ENCODE data around the gene CSNK2A1. TPM values are rescaled to one million over a fixed set of nuclear protein-coding genes. Genes with fewer than 3 reads are reported as not detected.

Gene CSNK2A1
- total RNA-seq, 4 donors from 2014 or later, result 67.5 to 86.3 (median 78.9) TPM

DNA sequence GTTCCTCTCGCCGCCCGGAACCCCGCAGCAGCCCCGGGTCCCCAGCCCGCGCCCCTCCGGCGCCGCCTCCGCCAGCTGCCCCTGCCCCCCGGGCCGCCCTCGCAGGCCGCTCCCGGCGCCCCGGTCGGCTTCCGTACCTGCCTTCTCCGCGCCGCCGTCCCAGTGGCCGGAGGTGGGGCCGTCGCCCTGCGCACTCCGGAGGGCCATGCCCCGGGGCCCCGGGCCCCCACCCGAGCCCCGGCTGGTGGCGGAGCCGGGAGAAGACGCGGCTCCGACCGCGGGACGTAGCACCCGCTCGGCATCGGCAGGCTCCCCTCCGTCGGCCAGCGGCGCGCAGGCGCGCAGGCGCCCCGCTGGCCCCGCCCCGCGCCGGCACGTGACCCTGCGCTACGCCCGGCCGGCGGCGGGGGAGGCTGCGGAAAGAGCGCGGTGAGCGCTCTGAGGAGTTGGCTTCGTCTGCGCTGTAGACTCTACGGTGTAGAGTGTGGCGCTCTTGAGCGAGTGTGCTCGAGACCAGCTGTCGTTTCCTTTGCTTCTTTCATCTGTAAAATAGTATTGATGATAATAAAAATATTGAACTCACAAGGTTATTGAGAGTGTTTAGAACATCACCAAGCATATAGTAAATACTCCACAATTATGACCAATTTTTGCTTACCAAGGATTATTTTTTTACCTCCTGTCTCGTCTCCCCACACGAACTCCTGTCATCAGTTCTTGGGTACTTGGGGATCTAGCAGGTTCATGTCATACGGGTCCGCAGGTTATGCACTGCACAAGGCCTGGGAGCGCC is 81.2 kb downstream of the CSNK2A1 start, which contains the start of gene TBC1D20:
Gene TBC1D20, minus strand, starts transcription at position 335 of the 793 bp plus-strand sequence. Its CDS starts 128 bp downstream, at position 207.
- intact Hi-C loops (cut with DNase I), result no loop called here

DNA sequence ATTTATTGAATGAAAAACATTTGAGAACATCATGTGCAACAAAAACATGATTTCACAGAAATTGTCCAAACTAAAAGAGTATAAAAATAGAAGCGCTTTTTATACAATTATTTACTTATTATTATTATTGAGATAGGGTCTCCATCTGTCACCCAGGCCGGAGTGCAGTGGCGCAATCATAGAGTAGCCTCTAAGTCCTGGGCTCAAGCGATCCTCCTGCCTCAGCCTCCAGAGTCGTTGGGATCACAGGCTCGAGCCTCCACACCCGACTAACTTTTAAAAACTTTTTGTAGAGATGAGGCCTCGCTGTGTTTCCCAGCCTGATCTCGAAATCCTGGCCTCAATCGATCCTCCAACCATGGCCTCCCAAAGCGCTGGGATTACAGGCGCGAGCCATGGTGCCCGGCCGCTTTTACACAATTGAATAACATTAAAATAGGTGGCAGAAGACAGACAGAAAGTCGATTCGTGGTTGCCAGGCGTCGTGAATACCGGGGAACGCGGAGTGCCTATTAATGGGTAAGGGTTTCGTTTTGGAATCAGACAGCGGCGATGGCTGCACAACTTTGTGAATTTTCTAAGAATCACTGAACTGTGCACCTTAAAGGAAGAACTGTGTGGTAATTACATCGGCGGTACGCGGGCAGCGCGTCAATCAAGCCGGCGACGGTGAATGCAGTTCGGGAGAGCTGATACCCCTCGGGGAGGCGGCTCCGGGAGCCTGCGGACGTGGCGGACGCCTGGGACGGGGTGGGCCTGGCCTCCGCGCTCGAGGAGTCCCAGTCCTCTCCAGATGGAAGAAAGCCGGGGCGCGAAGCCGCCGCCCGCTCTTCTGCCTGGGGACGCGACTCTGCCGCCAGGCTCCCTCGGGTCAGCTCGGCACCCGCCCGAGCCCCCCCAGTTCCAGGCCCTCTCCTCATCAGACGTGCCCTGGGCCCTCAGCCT is 82.1 kb downstream of the CSNK2A1 start:
- intact Hi-C loops (cut with DNase I), result no loop called here
- no peak for TF ChIP-seq POLR2A (IDR thresholded peaks at IDR 0.05)
- TF ChIP-seq, protein P1, sequence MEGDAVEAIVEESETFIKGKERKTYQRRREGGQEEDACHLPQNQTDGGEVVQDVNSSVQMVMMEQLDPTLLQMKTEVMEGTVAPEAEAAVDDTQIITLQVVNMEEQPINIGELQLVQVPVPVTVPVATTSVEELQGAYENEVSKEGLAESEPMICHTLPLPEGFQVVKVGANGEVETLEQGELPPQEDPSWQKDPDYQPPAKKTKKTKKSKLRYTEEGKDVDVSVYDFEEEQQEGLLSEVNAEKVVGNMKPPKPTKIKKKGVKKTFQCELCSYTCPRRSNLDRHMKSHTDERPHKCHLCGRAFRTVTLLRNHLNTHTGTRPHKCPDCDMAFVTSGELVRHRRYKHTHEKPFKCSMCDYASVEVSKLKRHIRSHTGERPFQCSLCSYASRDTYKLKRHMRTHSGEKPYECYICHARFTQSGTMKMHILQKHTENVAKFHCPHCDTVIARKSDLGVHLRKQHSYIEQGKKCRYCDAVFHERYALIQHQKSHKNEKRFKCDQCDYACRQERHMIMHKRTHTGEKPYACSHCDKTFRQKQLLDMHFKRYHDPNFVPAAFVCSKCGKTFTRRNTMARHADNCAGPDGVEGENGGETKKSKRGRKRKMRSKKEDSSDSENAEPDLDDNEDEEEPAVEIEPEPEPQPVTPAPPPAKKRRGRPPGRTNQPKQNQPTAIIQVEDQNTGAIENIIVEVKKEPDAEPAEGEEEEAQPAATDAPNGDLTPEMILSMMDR (IDR thresholded peaks at IDR 0.05), result no peak
- Histone ChIP-seq H3K4me3 (peak overlapping the region; percentile 77 to 98 (median 89)), H3K9me3 (no peaks in the 10 kb centered on the region), H3K36me3 (no peaks in the 10 kb centered on the region), H3K4me1 (peaks cover 10 to 50% (median 29%) of the 10 kb centered on the region in 3 donors), H3K27me3 (no peaks in the 10 kb centered on the region), H3K27ac (peak overlapping the region; percentile 93 to 99 (median 96))
- WGBS, 2 donors, result 13 to 20% methylated on average over 21 to 36 of the region's 60 CpGs
- no peak for DNase-seq

More for the DNA sequence above, 81.2 kb downstream of the CSNK2A1 start, which contains the start of gene TBC1D20:
- H3K27ac ChIP-seq, result peak within 1 kb of the TSS; percentile 93 to 99 (median 96)
- no peaks in the 10 kb centered on the region for H3K36me3 ChIP-seq
- TF ChIP-seq, protein P1 (IDR thresholded peaks at IDR 0.05), result peak in 2 of 6 experiments; percentile 5 to 9
- TF ChIP-seq POLR2A (IDR thresholded peaks at IDR 0.05), result peak in 3 of 4 donors; percentile 73 to 83 (median 78)
- H3K4me1 ChIP-seq, result peaks cover 10 to 45% (median 29%) of the 10 kb centered on the region in 3 donors
- no peaks in the 10 kb centered on the region for H3K9me3 ChIP-seq
- DNase-seq, result no peak
- peaks cover 0 to 1% (median 0%) of the 10 kb centered on the region in 4 donors for H3K27me3 ChIP-seq
- 0% methylated on average over 13 to 21 of the region's 80 CpGs for WGBS, 2 donors
- H3K4me3 ChIP-seq, result peak within 1 kb of the TSS; percentile 77 to 98 (median 89)

DNA sequence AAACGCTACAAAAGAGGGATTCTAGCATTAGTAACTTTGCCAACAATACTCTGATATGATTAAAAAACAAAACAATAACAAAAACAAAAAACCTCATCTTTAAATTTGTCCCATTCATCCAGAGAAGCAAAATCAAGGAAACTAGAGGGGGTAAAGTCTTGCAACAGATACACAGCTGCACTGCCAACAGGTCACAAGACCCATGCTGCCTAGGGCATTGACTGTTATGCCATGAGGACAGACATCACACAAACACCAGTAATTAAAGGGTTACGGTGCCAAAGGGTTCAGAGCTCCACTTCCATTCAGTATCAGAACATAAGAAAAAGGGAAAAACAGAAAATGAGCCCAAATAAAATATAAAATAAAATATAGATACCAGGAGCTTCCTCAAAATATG is 82.9 kb downstream of the CSNK2A1 start:
- no peak for TF ChIP-seq POLR2A (IDR thresholded peaks at IDR 0.05)
- TF ChIP-seq, protein P1 (IDR thresholded peaks at IDR 0.05), result no peak
- Histone ChIP-seq H3K9me3 (no peaks in the 10 kb centered on the region), H3K27me3 (no peaks in the 10 kb centered on the region), H3K4me1 (peaks cover 10 to 54% (median 29%) of the 10 kb centered on the region in 3 donors), H3K27ac (peak overlapping the region in 2 of 4 donors; percentile 94 to 99), H3K4me3 (peak overlapping the region in 3 of 4 donors; percentile 77 to 98 (median 94)), H3K36me3 (no peaks in the 10 kb centered on the region)
- intact Hi-C loops (cut with DNase I), result no loop called here
- 34 to 35% methylated on average over 2 of the region's 2 CpGs for WGBS, 2 donors
- no peak for DNase-seq

DNA sequence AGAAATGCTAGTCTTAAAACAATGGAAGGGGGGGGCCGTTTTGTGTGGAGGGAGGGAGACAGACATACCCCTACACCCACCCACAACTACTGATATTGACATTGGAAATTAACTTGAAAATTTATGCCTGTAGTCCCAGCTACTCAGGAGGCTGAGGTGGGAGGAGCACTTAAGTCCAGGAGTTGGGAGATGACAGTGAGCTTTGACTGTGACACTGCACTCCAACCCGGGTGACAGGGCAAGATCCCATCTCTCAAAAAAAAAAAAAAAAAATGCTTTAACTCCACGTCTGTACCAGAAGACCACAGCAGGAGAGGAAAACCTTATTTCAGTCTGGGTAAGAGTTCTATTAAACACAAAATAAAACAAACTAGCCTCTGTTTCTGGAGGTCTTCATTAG is 83.4 kb downstream of the CSNK2A1 start:
- 13 to 16% methylated on average over 3 of the region's 3 CpGs for WGBS, 2 donors
- DNase-seq, result no peak
- no peak overlapping the region for H3K27ac ChIP-seq
- H3K27me3 ChIP-seq, result no peaks in the 10 kb centered on the region
- H3K4me3 ChIP-seq, result peak overlapping the region in 1 of 4 donors; percentile 77
- intact Hi-C loops (cut with DNase I), result no loop called here
- H3K4me1 ChIP-seq, result peaks cover 10 to 59% (median 29%) of the 10 kb centered on the region in 3 donors
- H3K9me3 ChIP-seq, result no peaks in the 10 kb centered on the region
- no peaks in the 10 kb centered on the region for H3K36me3 ChIP-seq
- no peak for TF ChIP-seq POLR2A (IDR thresholded peaks at IDR 0.05)
- TF ChIP-seq, protein P1 (IDR thresholded peaks at IDR 0.05), result no peak
